GM23338 (cell line): Measurements from ENCODE around the gene PRKAR1B. TPM values are rescaled to one million over a fixed set of nuclear protein-coding genes. Genes with fewer than 3 reads are reported as not detected.
A peak's percentile ranks its signal among the peaks of the same experiment; 100 is the strongest.

Source experiments
- ATAC-seq: fragments of 200-7000 bp; cut with Tn5 transposase; 3 replicates; pipeline ENCODE4 v1.9.1; 2020
- DNase-seq: peaks from one replicate; pipeline ENCODE4 v3.0.0-alpha.2; 2015; ENCODE audit warnings: low spot score
- H2AFZ ChIP-seq: fragments of 200-600 bp; sonication (generic); 2 replicates; pipeline ENCODE4 v1.8.0; 2016; ENCODE audit warnings: antibody characterized with exemption, mild to moderate bottlenecking, moderate library complexity
- H3F3A ChIP-seq: fragments of 200-600 bp; sonication (generic); replicated peaks from 2 replicates; pipeline ENCODE4 v1.8.0; 2017; ENCODE audit warnings: antibody characterized with exemption, mixed run types, low read depth
- H3K27ac ChIP-seq: fragments of 200-600 bp; sonication (generic); 2 replicates; pipeline ENCODE4 v1.6.1; 2016; ENCODE audit warnings: low read depth
- H3K27me3 ChIP-seq: fragments of 200-600 bp; sonication (generic); 2 replicates; pipeline ENCODE4 v1.8.0; 2016; ENCODE audit warnings: mild to moderate bottlenecking, mixed run types, moderate library complexity; ENCODE audit not compliant: insufficient read depth
- H3K36me3 ChIP-seq: fragments of 200-600 bp; sonication (generic); 2 replicates; pipeline ENCODE4 v1.8.0; 2016; ENCODE audit warnings: mild to moderate bottlenecking; ENCODE audit not compliant: insufficient read depth
- H3K4me1 ChIP-seq: fragments of 200-600 bp; sonication (generic); 2 replicates; pipeline ENCODE4 v1.8.0; 2016; ENCODE audit warnings: mild to moderate bottlenecking, moderate library complexity; ENCODE audit not compliant: insufficient read depth
- H3K4me2 ChIP-seq: fragments of 200-600 bp; sonication (generic); 2 replicates; pipeline ENCODE4 v1.7.1; 2017; ENCODE audit warnings: mixed run types
- H3K4me3 ChIP-seq: fragments of 200-600 bp; sonication (generic); 2 replicates; pipeline ENCODE4 v1.6.1; 2016; ENCODE audit warnings: mixed run types
- H3K79me2 ChIP-seq: fragments of 200-600 bp; sonication (generic); replicated peaks from 2 replicates; pipeline ENCODE4 v1.8.0; 2017; ENCODE audit warnings: mild to moderate bottlenecking; ENCODE audit not compliant: insufficient read depth
- H3K9me2 ChIP-seq: fragments of 200-600 bp; sonication (generic); 2 replicates; pipeline ENCODE4 v1.8.0; 2017; ENCODE audit not compliant: insufficient read depth
- H4K20me1 ChIP-seq: fragments of 200-600 bp; sonication (generic); replicated peaks from 2 replicates; pipeline ENCODE4 v1.8.0; 2017; ENCODE audit warnings: mild to moderate bottlenecking; ENCODE audit not compliant: insufficient read depth
- H3K27ac Mint-ChIP-seq: 2 replicates; pipeline ENCODE4 v1.8.0; 2020; ENCODE audit warnings: inconsistent platforms, mild to moderate bottlenecking, moderate library complexity, mixed read lengths
- H3K27me3 Mint-ChIP-seq: 3 replicates; pipeline ENCODE4 v1.8.0; 2022; ENCODE audit warnings: low read depth, mild to moderate bottlenecking, moderate library complexity, mixed read lengths, inconsistent platforms; ENCODE audit not compliant: insufficient read depth, poor library complexity
- H3K36me3 Mint-ChIP-seq: 3 replicates; pipeline ENCODE4 v1.8.0; 2021; ENCODE audit warnings: low read depth, mild to moderate bottlenecking, inconsistent platforms, moderate library complexity, mixed read lengths
- H3K4me1 Mint-ChIP-seq: 3 replicates; pipeline ENCODE4 v1.8.0; 2020; ENCODE audit warnings: mild to moderate bottlenecking, inconsistent platforms, mixed read lengths
- H3K4me3 Mint-ChIP-seq: 3 replicates; pipeline ENCODE4 v1.8.0; 2021; ENCODE audit warnings: moderate library complexity, mild to moderate bottlenecking, inconsistent platforms, mixed read lengths
- H3K9me3 Mint-ChIP-seq: 3 replicates; pipeline ENCODE4 v1.8.0; 2020; ENCODE audit warnings: moderate library complexity, mild to moderate bottlenecking, inconsistent platforms, mixed read lengths
- CTCF ChIP-seq, 2 experiments: fragments of 200-600 bp in 1 of 2; sonication (generic) in 1 of 2; conservative IDR thresholded peaks; 2 replicates each; pipeline versions ENCODE4 v1.5.1 to v1.6.1; 2016 to 2017; ENCODE audit warnings: antibody characterized with exemption in 2 of 2, low read depth in 2 of 2, mild to moderate bottlenecking in 2 of 2, moderate library complexity in 1 of 2
- ETS1 ChIP-seq: IDR thresholded peaks from 2 replicates; pipeline ENCODE4 v1.6.1; 2016; ENCODE audit warnings: antibody characterized with exemption
- EZH2 ChIP-seq: fragments of 200-600 bp; sonication (generic); IDR thresholded peaks from one replicate; pipeline ENCODE4 v1.8.0; 2017; ENCODE audit warnings: antibody characterized with exemption, mild to moderate bottlenecking, low read depth; ENCODE audit not compliant: unreplicated experiment
- EZH2phosphoT487 ChIP-seq: fragments of 200-600 bp; sonication (generic); IDR thresholded peaks from one replicate; pipeline ENCODE4 v1.8.1; 2018; ENCODE audit warnings: antibody characterized with exemption; ENCODE audit not compliant: unreplicated experiment
- JUNB ChIP-seq: IDR thresholded peaks from one replicate; pipeline ENCODE4 v1.6.1; 2016; ENCODE audit warnings: antibody characterized with exemption; ENCODE audit not compliant: unreplicated experiment
- NANOG ChIP-seq: IDR thresholded peaks from 2 replicates; pipeline ENCODE4 v1.6.1; 2016; ENCODE audit warnings: antibody characterized with exemption, borderline replicate concordance
- POLR2AphosphoS5 ChIP-seq: IDR thresholded peaks from 2 replicates; pipeline ENCODE4 v1.6.1; 2016; ENCODE audit warnings: antibody characterized with exemption, low read depth
- REST ChIP-seq: IDR thresholded peaks from one replicate; pipeline ENCODE4 v1.6.1; 2018; ENCODE audit warnings: antibody characterized with exemption; ENCODE audit not compliant: unreplicated experiment
- STAT1 ChIP-seq: IDR thresholded peaks from one replicate; pipeline ENCODE4 v1.6.1; 2016; ENCODE audit warnings: antibody characterized with exemption; ENCODE audit not compliant: unreplicated experiment
- ZNF114 ChIP-seq: fragments of 250-450 bp; sonication (Bioruptor Pico); IDR thresholded peaks from 2 replicates; pipeline ENCODE4 v1.5.0; 2020; ENCODE audit warnings: mild to moderate bottlenecking, moderate library complexity
- polyA plus RNA-seq: library from polyadenylated mRNA; unstranded; fragments of >200 nt; fragmentation: Nextera tagmentation; extraction: Ambion mirVana; gene quantifications from 2 replicates; pipeline ENCODE4 v1.2.1, GENCODE V29; 2016
- total RNA-seq: library from RNA; depleted of rRNA; stranded (reverse); fragments of >200 nt; shearing (Covaris generic); gene quantifications from 2 replicates; pipeline ENCODE4 v1.2.3, GENCODE V29; 2014

Gene PRKAR1B
- total and polyA plus RNA-seq, 2 experiments from 2014 or later = 35.7 to 36.7 TPM

- no peak for TF ChIP-seq REST
- TF ChIP-seq JUNB = no peak
- no peak for TF ChIP-seq POLR2AphosphoS5
Observed at GRCh38 chr7:628826-629225, 98.3 kb downstream of the PRKAR1B start (continued).

- DNase-seq (no peak), ATAC-seq (peak; percentile 30; the same call in 2 of the 3 replicates)
- peaks cover 2% of the 10 kb centered on the region; the same call in 1 of the 3 replicates for H3K4me1 Mint-ChIP-seq
- H3K4me3 Mint-ChIP-seq = no peak overlapping the region
- no peak overlapping the region for H3K4me2 ChIP-seq
- no peaks in the 10 kb centered on the region for H3K4me1 ChIP-seq
- H3K79me2 ChIP-seq = peaks cover 39% of the 10 kb centered on the region
- peaks cover 28% of the 10 kb centered on the region for H3K9me3 Mint-ChIP-seq
- no peaks in the 10 kb centered on the region for H3F3A ChIP-seq
- no peak overlapping the region for H3K27ac Mint-ChIP-seq
- H3K9me2 ChIP-seq = no peaks in the 10 kb centered on the region
- H3K4me3 ChIP-seq = no peak overlapping the region
- H4K20me1 ChIP-seq = no peaks in the 10 kb centered on the region
- no peak overlapping the region for H2AFZ ChIP-seq
- H3K27me3 ChIP-seq = no peaks in the 10 kb centered on the region
- peaks cover 37% of the 10 kb centered on the region for H3K36me3 Mint-ChIP-seq
- H3K27me3 Mint-ChIP-seq = peaks cover 6% of the 10 kb centered on the region
- H3K27ac ChIP-seq = no peak overlapping the region
- H3K36me3 ChIP-seq = peaks cover 7% of the 10 kb centered on the region; the same call in 1 of the 2 replicates
- TF ChIP-seq JUNB (no peak), ETS1 (no peak), NANOG (no peak), CTCF (conservative IDR thresholded peaks at IDR 0.05; ENCODE audit: low read depth in 2 of 2) (no peak), EZH2phosphoT487 (no peak), POLR2AphosphoS5 (no peak), REST (no peak), EZH2 (no peak), STAT1 (no peak), ZNF114 (CRISPR knock-in tag) (no peak)
Observed at GRCh38 chr7:628402-628763, 98.7 kb downstream of the PRKAR1B start.
